Brain microvascular endothelial cell (primary cell): ENCODE results near the gene PARP3.

Source experiments
- DNase-seq: peaks from one replicate; pipeline ENCODE4 v3.0.0-alpha.2; 2020
- H3K27ac ChIP-seq: fragments of 250-450 bp; sonication (Bioruptor Pico); 2 replicates; pipeline ENCODE4 v1.5.1; 2020; ENCODE audit warnings: mild to moderate bottlenecking, moderate library complexity
- H3K27me3 ChIP-seq: fragments of 250-450 bp; sonication (Bioruptor Pico); replicated peaks from 2 replicates; pipeline ENCODE4 v1.5.1; 2020; ENCODE audit warnings: mild to moderate bottlenecking
- H3K36me3 ChIP-seq: fragments of 250-450 bp; sonication (Bioruptor Pico); replicated peaks from 2 replicates; pipeline ENCODE4 v1.5.1; 2020; ENCODE audit warnings: mild to moderate bottlenecking
- H3K4me3 ChIP-seq: 2 replicates; pipeline ENCODE4 v1.5.1; 2011; ENCODE audit warnings: low read depth, mild to moderate bottlenecking, control low read depth, low read length, moderate library complexity
- CTCF ChIP-seq: IDR thresholded peaks from 2 replicates; pipeline ENCODE4 v1.5.1; 2011; ENCODE audit warnings: low read depth, mild to moderate bottlenecking, moderate library complexity, low read length, control low read depth, inconsistent platforms; ENCODE audit errors: missing control alignments
- in situ Hi-C: cut with HindIII; loops from 2 replicates; pipeline ENCODE4 v1.10.0; 2017; ENCODE audit warnings: low sequenced_read_pairs, low pct_ligation_motif_present

The PARP3 gene

GRCh38 chr3:51978143-51978502, 36.0 kb downstream of the PARP3 start:
- Histone ChIP-seq H3K27me3 (no peaks in the 10 kb centered on the region), H3K4me3 (no peak overlapping the region), H3K27ac (no peak overlapping the region), H3K36me3 (no peaks in the 10 kb centered on the region)
- in situ Hi-C loops = no loop called here
- no peak for TF ChIP-seq CTCF
- DNase-seq = no peak

- in situ Hi-C loops = no loop called here
- no peak for DNase-seq
- Histone ChIP-seq H3K36me3 (no peaks in the 10 kb centered on the region), H3K4me3 (no peak overlapping the region), H3K27me3 (no peaks in the 10 kb centered on the region), H3K27ac (no peak overlapping the region)
- TF ChIP-seq CTCF = no peak
Observed at GRCh38 chr3:51980253-51980652, 38.1 kb downstream of the PARP3 start.

GRCh38 chr3:51982352-51982837, 40.2 kb downstream of the PARP3 start:
- in situ Hi-C loops = no loop called here
- DNase-seq = no peak
- no peaks in the 10 kb centered on the region for H3K36me3 ChIP-seq
- H3K4me3 ChIP-seq = peak overlapping the region; percentile 70
- H3K27ac ChIP-seq = peak overlapping the region; percentile 87
- no peaks in the 10 kb centered on the region for H3K27me3 ChIP-seq
- peak; percentile 73 for TF ChIP-seq CTCF

GRCh38 chr3:51982838-51983577, 40.8 kb downstream of the PARP3 start, which contains the start of gene ACY1:
Gene ACY1, plus strand, starts transcription at chr3:51983535. Its CDS starts 530 bp downstream, at chr3:51984065.
- Histone ChIP-seq H3K27me3 (no peaks in the 10 kb centered on the region), H3K36me3 (no peaks in the 10 kb centered on the region), H3K4me3 (peak within 1 kb of the TSS; percentile 70), H3K27ac (peak within 1 kb of the TSS; percentile 87)
- in situ Hi-C loops = no loop called here
- peak; percentile 71 for DNase-seq
- TF ChIP-seq CTCF = no peak

- Histone ChIP-seq H3K36me3 (no peaks in the 10 kb centered on the region), H3K27ac (peak overlapping the region; percentile 87), H3K4me3 (peak overlapping the region; percentile 70), H3K27me3 (no peaks in the 10 kb centered on the region)
- no peak for TF ChIP-seq CTCF
- DNase-seq = no peak
- in situ Hi-C loops = no loop called here
Observed at GRCh38 chr3:51983578-51984268, 41.6 kb downstream of the PARP3 start.
